Uterus (tissue), 2 donors: Measurements from ENCODE around the gene GPALPP1.

Experiments used
- CTCF ChIP-seq, 4 experiments: fragments of 200-600 bp in 2 of 4; fragments of 450-650 bp in 2 of 4; sonication (generic) in 2 of 4; IDR thresholded peaks; one replicate each; pipeline ENCODE4 v1.5.1; 2016 to 2019; ENCODE audit warnings: antibody characterized with exemption in 4 of 4, mild to moderate bottlenecking in 2 of 4, moderate library complexity in 1 of 4
- POLR2A ChIP-seq, 2 donors: fragments of 450-650 bp; IDR thresholded peaks; one replicate each; pipeline ENCODE4 v1.6.1; 2016; ENCODE audit warnings: antibody characterized with exemption in 2 of 2, mild to moderate bottlenecking in 1 of 2, moderate library complexity in 1 of 2

GRCh38 chr13:45042539-45042938 is 53.2 kb downstream of the GPALPP1 start:
- TF ChIP-seq CTCF (IDR thresholded peaks at IDR 0.05) (no peak), POLR2A (IDR thresholded peaks at IDR 0.05) (no peak)
